Activated CD4-positive, alpha-beta T cell treated with anti-CD3 and anti-CD28 coated beads for 36 hours (primary cell): ENCODE data around the gene CD59. TPM values are rescaled to one million over a fixed set of nuclear protein-coding genes. Genes with fewer than 3 reads are reported as not detected.

ENCODE experiments used
- ATAC-seq: fragments of 200-7000 bp; cut with Tn5 transposase; one replicate; pipeline ENCODE4 v1.10.0; 2021; ENCODE audit warnings: mild to moderate bottlenecking, moderate library complexity
- CTCF ChIA-PET: fragments of 350-600 bp; sonication (Branson Sonifier 250); formaldehyde crosslinking; loops from one replicate; lab custom pipeline; 2021; ENCODE audit warnings: antibody characterized with exemption; lab: Charles Lee
- POLR2A ChIA-PET: fragments of 350-600 bp; sonication (Branson Sonifier 250); formaldehyde crosslinking; loops from one replicate; lab custom pipeline; 2021; ENCODE audit warnings: antibody characterized with exemption, inconsistent platforms; lab: Charles Lee
- DNase-seq: peaks from one replicate; pipeline ENCODE4 v3.0.0-alpha.2; 2020
- H3K27ac Mint-ChIP-seq: one replicate; pipeline ENCODE4 v1.8.0; 2021; ENCODE audit warnings: mixed read lengths
- H3K27me3 Mint-ChIP-seq: one replicate; pipeline ENCODE4 v1.8.0; 2021; ENCODE audit warnings: mixed read lengths
- H3K36me3 Mint-ChIP-seq: one replicate; pipeline ENCODE4 v1.8.0; 2021; ENCODE audit warnings: low read depth, mixed read lengths
- H3K4me1 Mint-ChIP-seq: one replicate; pipeline ENCODE4 v1.8.0; 2021; ENCODE audit warnings: mixed read lengths
- H3K4me3 Mint-ChIP-seq: one replicate; pipeline ENCODE4 v1.8.0; 2021; ENCODE audit warnings: mild to moderate bottlenecking, moderate library complexity, mixed read lengths
- H3K9me3 Mint-ChIP-seq: one replicate; pipeline ENCODE4 v1.8.0; 2021; ENCODE audit warnings: low read depth, mixed read lengths
- intact Hi-C, 2 experiments: fragments of 100-400 bp; cut with DNase I in 1 of 2; cut with micrococcal nuclease in 1 of 2; formaldehyde crosslinking; loops; one replicate each; pipeline versions ENCODE4 v1.14.2 to v1.15.1; 2022 to 2024; cut with DNase I, micrococcal nuclease
- total RNA-seq, 2 experiments: library from RNA; stranded (reverse); gene quantifications; one replicate each; pipeline ENCODE4 v1.2.3, GENCODE V29; 2021

Gene CD59
- total RNA-seq, 2 experiments from 2014 or later: 58.2 to 60.0 TPM

GRCh38 chr11:33701302-33702230 lies 34.7 kb downstream of the CD59 start:
- peak overlapping the region; percentile 45 for H3K27ac Mint-ChIP-seq
- peak overlapping the region; percentile 74 for H3K4me3 Mint-ChIP-seq
- intact Hi-C loops: loop anchor here (2.0 to 5.0 kb wide), 4 partner anchors 71 to 1119 kb away; partner anchors contain the start of genes EIF3M (in 1 of the 2) and QSER1 (in 1 of the 2)
- H3K9me3 Mint-ChIP-seq: no peaks in the 10 kb centered on the region
- DNase-seq: no peak
- POLR2A ChIA-PET: interaction anchor here (0.6 to 0.7 kb wide), 2 partner anchors 9 to 56 kb away, joined by 3 read pairs; no protein-coding TSS in a partner anchor
- CTCF ChIA-PET: interaction anchor here (0.5 to 3.8 kb wide), 6 partner anchors 14 to 740 kb away, joined by 4 to 16 read pairs (median 4); no protein-coding TSS in a partner anchor
- ATAC-seq: no peak
- H3K4me1 Mint-ChIP-seq: peaks cover 13% of the 10 kb centered on the region
- H3K36me3 Mint-ChIP-seq: no peaks in the 10 kb centered on the region
- peaks cover 11% of the 10 kb centered on the region for H3K27me3 Mint-ChIP-seq

DNA sequence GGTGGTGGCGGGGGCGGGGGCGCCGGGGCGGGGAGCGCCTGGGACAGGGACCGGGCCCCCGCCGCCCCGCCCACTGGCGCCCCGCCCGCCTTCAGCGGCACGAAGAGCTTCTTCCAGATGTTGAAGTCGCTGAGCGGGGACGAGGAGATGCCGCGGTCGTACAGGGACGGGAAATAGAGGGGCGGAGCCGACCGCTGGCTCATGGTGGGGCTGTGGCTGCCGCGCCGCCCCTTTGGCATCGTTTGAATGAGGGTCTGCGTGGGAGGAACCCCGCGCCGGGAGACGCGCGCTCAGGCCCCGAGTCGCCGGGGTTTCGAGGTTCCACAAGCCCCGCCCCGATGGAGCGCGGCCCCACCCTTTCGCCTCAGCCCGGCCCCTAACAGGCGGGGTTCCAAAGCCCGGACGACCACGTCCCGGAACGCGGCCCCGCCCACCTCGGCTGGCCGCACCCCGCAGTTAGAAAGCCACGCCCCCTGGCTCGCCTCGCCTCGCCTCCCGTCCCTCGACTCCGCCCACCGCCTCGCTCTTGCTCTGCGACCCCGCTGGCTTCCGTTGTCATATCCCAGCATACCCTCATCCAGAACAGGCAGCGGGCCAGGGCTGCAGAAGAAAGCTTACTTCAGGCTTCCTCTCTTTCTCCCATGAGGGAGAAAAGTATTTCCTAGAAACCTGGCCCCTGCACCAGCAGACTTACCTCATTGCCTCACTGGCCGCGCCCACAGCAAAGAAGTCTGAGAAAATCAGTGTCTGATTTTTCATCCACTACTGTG lies 35.5 kb downstream of the CD59 start, which contains the start of gene C11orf91:
Gene C11orf91, minus strand, starts transcription at position 325 of the 770 bp plus-strand sequence. Its CDS starts 86 bp downstream, at position 239.
- H3K4me1 Mint-ChIP-seq: peaks cover 18% of the 10 kb centered on the region
- CTCF ChIA-PET: interaction anchor here (0.7 to 3.8 kb wide), 5 partner anchors 15 to 41 kb away, joined by 4 to 16 read pairs (median 4); no protein-coding TSS in a partner anchor
- H3K9me3 Mint-ChIP-seq: no peaks in the 10 kb centered on the region

DNA sequence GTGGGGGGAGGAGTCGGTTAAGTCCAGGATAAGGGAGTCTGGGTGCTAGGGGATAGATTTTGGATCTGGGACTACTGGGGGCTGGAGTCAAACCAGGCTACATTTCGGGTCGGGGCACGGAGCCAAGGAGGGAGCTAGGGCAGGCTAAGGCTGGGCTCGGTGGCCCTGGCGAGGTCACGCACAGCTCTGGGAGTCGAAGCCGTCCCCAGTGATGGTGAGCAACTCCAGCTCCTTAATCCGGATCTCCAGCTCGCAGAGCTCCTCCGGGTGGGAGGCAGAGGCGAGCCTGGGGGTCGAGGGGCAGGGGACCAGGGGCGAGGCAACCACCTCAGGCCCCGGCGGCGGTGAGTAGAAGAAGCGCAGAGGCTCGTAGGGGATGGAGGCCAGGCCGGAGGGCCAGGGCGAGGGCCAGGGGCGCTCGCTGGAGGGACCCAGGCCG lies 36.1 kb downstream of the CD59 start:
- no peaks in the 10 kb centered on the region for H3K36me3 Mint-ChIP-seq
- no peaks in the 10 kb centered on the region for H3K9me3 Mint-ChIP-seq
- intact Hi-C loops: loop anchor here (1.0 to 5.0 kb wide), 8 partner anchors 31 to 1118 kb away; partner anchors contain the start of genes CD59 (in 2 of the 2), EIF3M (in 1 of the 2), FBXO3 (in 1 of the 2) and HIPK3 (in 1 of the 2)
- H3K4me1 Mint-ChIP-seq: peaks cover 18% of the 10 kb centered on the region
- H3K27me3 Mint-ChIP-seq: peaks cover 16% of the 10 kb centered on the region
- no peak for ATAC-seq
- ChIA-PET POLR2A (interaction anchor here (0.6 kb wide), 1 partner anchor 782 kb away, joined by 7 read pairs; no protein-coding TSS in a partner anchor), CTCF (interaction anchor here (0.7 to 3.8 kb wide), 3 partner anchors 15 to 57 kb away, joined by 3 to 16 read pairs (median 4); no protein-coding TSS in a partner anchor)
- H3K4me3 Mint-ChIP-seq: peak overlapping the region; percentile 50
- H3K27ac Mint-ChIP-seq: peak overlapping the region; percentile 40
- DNase-seq: no peak

More for the DNA sequence above, 35.5 kb downstream of the CD59 start, which contains the start of gene C11orf91:
- peak; percentile 94 for DNase-seq
- Mint-ChIP-seq H3K36me3 (no peaks in the 10 kb centered on the region), H3K4me3 (peak within 1 kb of the TSS; percentile 74), H3K27me3 (peaks cover 16% of the 10 kb centered on the region), H3K27ac (peak within 1 kb of the TSS; percentile 45)
- intact Hi-C loops: loop anchor here (1.0 to 5.0 kb wide), 8 partner anchors 31 to 1118 kb away; partner anchors contain the start of genes CD59 (in 2 of the 2), EIF3M (in 1 of the 2), FBXO3 (in 1 of the 2) and HIPK3 (in 1 of the 2)
- POLR2A ChIA-PET: interaction anchor here (0.6 kb wide), 1 partner anchor 783 kb away, joined by 7 read pairs; no protein-coding TSS in a partner anchor
- peak; percentile 93 for ATAC-seq

DNA sequence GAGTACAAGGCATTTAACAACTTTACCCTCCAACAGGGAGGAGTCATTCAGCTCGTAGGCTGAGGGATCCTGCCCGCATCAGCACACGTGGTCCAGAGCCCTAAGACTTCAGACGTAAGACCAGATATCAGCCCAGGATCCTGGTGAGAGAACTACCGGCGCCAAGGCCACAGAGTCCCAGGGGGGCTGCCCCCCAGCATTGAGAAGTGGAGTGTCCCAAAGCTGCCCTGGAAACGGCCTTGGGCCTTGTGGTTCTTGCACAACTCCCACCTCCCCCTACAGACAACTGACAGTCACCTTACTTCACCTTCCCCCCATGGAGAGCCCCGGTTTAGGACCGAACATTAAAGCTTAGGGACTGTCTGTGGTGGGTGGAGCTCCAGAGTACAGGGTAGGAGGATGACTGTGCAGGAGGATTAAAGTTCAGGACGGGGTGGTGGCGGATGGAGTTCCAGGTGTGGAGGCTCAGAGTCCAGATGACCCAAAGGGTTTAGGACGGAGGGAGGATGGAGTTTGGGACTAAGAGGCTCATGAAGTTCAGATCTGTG lies 36.6 kb downstream of the CD59 start:
- ChIA-PET CTCF (interaction anchor here (0.7 to 3.8 kb wide), 2 partner anchors 16 to 57 kb away, joined by 3 to 16 read pairs; no protein-coding TSS in a partner anchor), POLR2A (no interaction called here)
- intact Hi-C loops: loop anchor here (1.0 to 5.0 kb wide), 8 partner anchors 32 to 1117 kb away; partner anchors contain the start of genes CD59 (in 2 of the 2), EIF3M (in 1 of the 2), FBXO3 (in 1 of the 2) and HIPK3 (in 1 of the 2)
- no peaks in the 10 kb centered on the region for H3K36me3 Mint-ChIP-seq
- H3K9me3 Mint-ChIP-seq: no peaks in the 10 kb centered on the region
- no peak for DNase-seq
- peak overlapping the region; percentile 50 for H3K4me3 Mint-ChIP-seq
- H3K4me1 Mint-ChIP-seq: peaks cover 18% of the 10 kb centered on the region
- peak overlapping the region; percentile 40 for H3K27ac Mint-ChIP-seq
- ATAC-seq: no peak
- peaks cover 16% of the 10 kb centered on the region for H3K27me3 Mint-ChIP-seq

GRCh38 chr11:33698921-33699320 lies 37.3 kb downstream of the CD59 start:
- intact Hi-C loops: no loop called here
- ATAC-seq (no peak), DNase-seq (no peak)
- ChIA-PET CTCF (no interaction called here), POLR2A (no interaction called here)
- Mint-ChIP-seq H3K9me3 (no peaks in the 10 kb centered on the region), H3K4me1 (peaks cover 18% of the 10 kb centered on the region), H3K27me3 (peaks cover 16% of the 10 kb centered on the region), H3K27ac (no peak overlapping the region), H3K36me3 (no peaks in the 10 kb centered on the region), H3K4me3 (no peak overlapping the region)

DNA sequence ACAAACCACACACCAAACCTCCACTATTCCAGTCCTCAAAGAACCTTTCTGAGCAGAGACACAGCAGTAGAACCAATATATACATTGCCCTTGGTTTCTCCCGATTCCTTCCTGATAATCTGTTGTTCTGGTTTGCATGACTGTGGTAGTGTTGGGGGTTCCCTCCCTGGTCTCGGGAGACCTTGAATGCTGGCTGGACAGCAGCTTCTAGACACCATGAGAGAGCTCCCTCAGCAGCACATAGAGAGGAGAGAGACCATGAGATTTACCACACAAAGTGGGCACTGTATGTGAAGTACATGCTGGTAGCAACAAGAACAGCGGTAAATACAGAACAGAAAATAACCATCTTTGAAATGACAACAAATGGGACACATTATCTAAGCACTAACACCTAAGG lies 38.2 kb downstream of the CD59 start:
- Mint-ChIP-seq H3K4me1 (peaks cover 18% of the 10 kb centered on the region), H3K27ac (no peak overlapping the region), H3K27me3 (peaks cover 16% of the 10 kb centered on the region), H3K9me3 (no peaks in the 10 kb centered on the region), H3K36me3 (no peaks in the 10 kb centered on the region), H3K4me3 (no peak overlapping the region)
- intact Hi-C loops: no loop called here
- CTCF ChIA-PET: interaction anchor here (1.4 kb wide), 1 partner anchor 11 kb away, joined by 3 read pairs; no protein-coding TSS in a partner anchor
- DNase-seq: no peak
- POLR2A ChIA-PET: no interaction called here
- ATAC-seq: no peak

DNA sequence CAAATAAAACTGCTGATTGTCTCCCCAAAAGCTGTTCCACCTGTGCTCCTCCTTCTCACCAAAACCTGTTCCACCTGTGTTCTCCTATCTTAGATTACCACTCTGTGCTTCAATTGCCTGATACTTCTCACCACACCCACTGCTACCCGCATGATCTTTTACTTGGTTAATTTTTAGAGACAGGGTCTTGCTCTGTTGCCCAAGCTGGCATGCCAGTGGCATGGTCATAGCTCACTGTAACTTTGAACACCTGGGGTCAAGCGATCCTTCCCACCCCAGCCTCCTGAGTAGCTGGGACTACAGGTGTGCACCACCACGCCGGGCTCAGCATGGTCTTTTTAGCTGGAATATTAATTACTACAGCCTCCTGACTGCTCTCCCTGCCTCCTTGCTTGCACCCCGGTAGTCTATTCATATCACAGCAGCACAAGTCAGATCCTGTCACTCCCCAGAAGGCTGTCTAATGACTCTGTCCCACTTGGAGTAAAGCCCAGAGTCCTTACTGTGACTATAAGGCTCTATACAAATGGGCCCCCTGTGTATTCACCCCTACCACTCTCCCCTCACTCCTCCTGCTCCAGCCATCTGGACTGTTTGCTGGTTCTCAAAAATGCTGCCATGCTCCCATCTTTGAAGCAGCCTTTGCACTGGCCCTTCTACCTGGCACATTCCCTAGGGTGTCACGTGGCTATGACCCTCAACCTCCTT lies 39.1 kb downstream of the CD59 start:
- DNase-seq (no peak), ATAC-seq (no peak)
- POLR2A ChIA-PET: no interaction called here
- no peak overlapping the region for H3K4me3 Mint-ChIP-seq
- H3K27me3 Mint-ChIP-seq: peaks cover 16% of the 10 kb centered on the region
- H3K4me1 Mint-ChIP-seq: peaks cover 18% of the 10 kb centered on the region
- H3K36me3 Mint-ChIP-seq: no peaks in the 10 kb centered on the region
- no peak overlapping the region for H3K27ac Mint-ChIP-seq
- intact Hi-C loops: no loop called here
- CTCF ChIA-PET: interaction anchor here (0.7 to 1.4 kb wide), 3 partner anchors 9 to 37 kb away, joined by 3 read pairs; no protein-coding TSS in a partner anchor
- no peaks in the 10 kb centered on the region for H3K9me3 Mint-ChIP-seq

DNA sequence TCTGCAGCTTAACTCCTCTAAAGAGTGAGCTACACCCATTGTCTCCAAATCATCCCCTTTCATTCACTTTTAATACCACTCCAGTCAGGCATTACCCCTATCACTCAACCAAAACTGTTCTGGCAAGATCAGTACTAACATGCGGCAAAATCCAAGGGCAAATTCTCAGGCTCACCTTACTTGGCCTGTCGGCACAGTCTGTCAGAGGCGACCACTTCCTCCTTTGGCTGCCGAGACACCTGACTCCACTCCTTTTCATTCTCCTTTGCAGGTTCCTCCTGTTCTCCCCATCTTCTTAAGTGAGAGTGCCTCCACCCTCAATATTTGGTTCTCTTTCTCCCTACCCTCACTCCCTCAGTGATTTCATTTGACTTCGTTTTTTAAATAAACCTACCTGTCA lies 39.8 kb downstream of the CD59 start:
- Mint-ChIP-seq H3K27me3 (peaks cover 16% of the 10 kb centered on the region), H3K4me1 (peaks cover 19% of the 10 kb centered on the region), H3K9me3 (no peaks in the 10 kb centered on the region), H3K4me3 (no peak overlapping the region), H3K36me3 (no peaks in the 10 kb centered on the region), H3K27ac (no peak overlapping the region)
- CTCF ChIA-PET: interaction anchor here (0.7 to 1.2 kb wide), 3 partner anchors 9 to 38 kb away, joined by 3 to 5 read pairs (median 3); no protein-coding TSS in a partner anchor
- intact Hi-C loops: no loop called here
- DNase-seq (no peak), ATAC-seq (no peak)
- POLR2A ChIA-PET: no interaction called here

- no peak overlapping the region for H3K4me3 Mint-ChIP-seq
- H3K9me3 Mint-ChIP-seq: no peaks in the 10 kb centered on the region
- intact Hi-C loops: no loop called here
- POLR2A ChIA-PET: no interaction called here
- DNase-seq: no peak
- no peak for ATAC-seq
- no peak overlapping the region for H3K27ac Mint-ChIP-seq
- peaks cover 25% of the 10 kb centered on the region for H3K4me1 Mint-ChIP-seq
- H3K36me3 Mint-ChIP-seq: no peaks in the 10 kb centered on the region
- CTCF ChIA-PET: interaction anchor here (0.6 to 1.4 kb wide), 3 partner anchors 10 to 171 kb away, joined by 4 to 7 read pairs (median 5); no protein-coding TSS in a partner anchor
- H3K27me3 Mint-ChIP-seq: peaks cover 16% of the 10 kb centered on the region
Observed at GRCh38 chr11:33695051-33695566, 41.1 kb downstream of the CD59 start.
